Right renal pelvis (tissue), 4 donors: ENCODE data around the gene AKAP3. TPM values are rescaled to one million over a fixed set of nuclear protein-coding genes. Genes with fewer than 3 reads are reported as not detected.

Experiments
- DNase-seq, 4 donors: peaks; one replicate each; pipeline ENCODE4 v3.0.0-alpha.2; 2013; ENCODE audit warnings: low read depth in 4 of 4, low spot score in 3 of 4, missing footprints in 1 of 4
- polyA plus RNA-seq, 4 donors: library from polyadenylated mRNA; unstranded; fragments of 120-200 nt; gene quantifications; one replicate each; pipeline ENCODE4 v1.2.1, GENCODE V29; 2013; ENCODE audit not compliant: insufficient read length in 4 of 4

Gene AKAP3
- 1 to 10 TPM; 3.9 to 5.2 (median 4.5) TPM for polyA plus RNA-seq

- DNase-seq: peak; percentile 72 to 82 (median 81)
These were observed at the start of gene AKAP3, which contains the start of gene NDUFA9 for GRCh38 chr12:4648501-4649357. AKAP3 (minus strand) TSS chr12:4649051; CDS start chr12:4638196, 10,855 bp downstream. NDUFA9 (plus strand) TSS chr12:4649114; CDS start chr12:4649127, 13 bp downstream.

- no peak for DNase-seq
These were observed 41.9 kb upstream of the AKAP3 start for GRCh38 chr12:4690760-4691159.

GRCh38 chr12:4685317-4685716 lies 36.5 kb upstream of the AKAP3 start:
- no peak for DNase-seq

- no peak for DNase-seq
These were observed 32.9 kb upstream of the AKAP3 start for GRCh38 chr12:4681732-4682131.

GRCh38 chr12:4679711-4680110 lies 30.9 kb upstream of the AKAP3 start:
- no peak for DNase-seq

- DNase-seq: no peak
These were observed 16.4 kb upstream of the AKAP3 start for GRCh38 chr12:4665236-4665635.

GRCh38 chr12:4663971-4664505 lies 15.2 kb upstream of the AKAP3 start:
- DNase-seq: no peak

- DNase-seq: no peak
These were observed 4.8 kb upstream of the AKAP3 start for GRCh38 chr12:4653691-4654090.

GRCh38 chr12:4653257-4653656 lies 4.4 kb upstream of the AKAP3 start:
- no peak for DNase-seq

GRCh38 chr12:4649358-4649661 lies 459 bp upstream of the AKAP3 start:
- DNase-seq: peak in 1 of 4 donors; percentile 5

GRCh38 chr12:4648104-4648500 lies 749 bp downstream of the AKAP3 start:
- no peak for DNase-seq

GRCh38 chr12:4645023-4645422 lies 3.8 kb downstream of the AKAP3 start:
- DNase-seq: no peak

- DNase-seq: no peak
These were observed 5.1 kb downstream of the AKAP3 start for GRCh38 chr12:4643747-4644146.

GRCh38 chr12:4630262-4630661 lies 18.6 kb downstream of the AKAP3 start:
- no peak for DNase-seq

GRCh38 chr12:4628406-4628805 lies 20.4 kb downstream of the AKAP3 start:
- DNase-seq: no peak

GRCh38 chr12:4626543-4626942 lies 22.3 kb downstream of the AKAP3 start:
- no peak for DNase-seq

- DNase-seq: no peak
These were observed 27.3 kb downstream of the AKAP3 start for GRCh38 chr12:4621511-4621910.

- DNase-seq: no peak
These were observed 33.2 kb downstream of the AKAP3 start for GRCh38 chr12:4615667-4616066.

- DNase-seq: no peak
These were observed 38.4 kb downstream of the AKAP3 start for GRCh38 chr12:4610481-4610880.

GRCh38 chr12:4609071-4609470 lies 39.8 kb downstream of the AKAP3 start:
- DNase-seq: no peak

- no peak for DNase-seq
These were observed 41.8 kb downstream of the AKAP3 start for GRCh38 chr12:4607056-4607455.

- DNase-seq: peak; percentile 64 to 75 (median 72)
These were observed 44.1 kb downstream of the AKAP3 start for GRCh38 chr12:4604684-4605193.
